IMR-90 (cell line): ENCODE results near the gene RGS14. TPM values are rescaled to one million over a fixed set of nuclear protein-coding genes. Genes with fewer than 3 reads are reported as not detected.

ENCODE experiments used
- ATAC-seq: fragments of 200-7000 bp; cut with Tn5 transposase; 2 replicates; pipeline ENCODE4 v1.9.1; 2020; ENCODE audit warnings: low read depth, mild to moderate bottlenecking, moderate library complexity
- BruUV-seq: library from RNA; stranded (reverse); fragments of 400-500 nt; replicated peaks from 2 replicates; lab custom pipeline; 2021; lab: Mats Ljungman, UMichigan
- CTCF ChIA-PET: fragments of 300-600 bp; formaldehyde crosslinking; extraction: SDS; loops from one replicate; lab custom pipeline; 2021; ENCODE audit warnings: antibody characterized with exemption; lab: Yijun Ruan, JAX
- POLR2A ChIA-PET: fragments of 300-600 bp; sonication (Branson Sonifier 250); formaldehyde crosslinking; loops from one replicate; lab custom pipeline; 2022; ENCODE audit warnings: antibody characterized with exemption; ENCODE audit not compliant: unreplicated experiment; lab: Charles Lee
- DNase-seq: peaks from one replicate; pipeline ENCODE4 v3.0.0; 2013
- H2AFZ ChIP-seq: replicated peaks from 2 replicates; pipeline ENCODE3; 2013; ENCODE audit warnings: low read length, mild to moderate bottlenecking; ENCODE audit not compliant: poor library complexity
- H2AK5ac ChIP-seq: 2 replicates; pipeline ENCODE4 v1.6.1; 2013; ENCODE audit warnings: low read depth, low read length, inconsistent platforms
- H2AK9ac ChIP-seq: replicated peaks from 2 replicates; pipeline ENCODE3; 2013; ENCODE audit warnings: mild to moderate bottlenecking, low read depth, low read length, moderate library complexity; ENCODE audit not compliant: poor library complexity
- H2BK120ac ChIP-seq: 2 replicates; pipeline ENCODE4 v1.6.1; 2013; ENCODE audit warnings: low read depth, low read length, inconsistent platforms
- H2BK15ac ChIP-seq: 3 replicates; pipeline ENCODE4 v1.6.1; 2013; ENCODE audit warnings: low read depth, low read length, inconsistent platforms
- H2BK20ac ChIP-seq: 2 replicates; pipeline ENCODE4 v1.6.1; 2013; ENCODE audit warnings: low read depth, mild to moderate bottlenecking, inconsistent platforms, low read length, moderate library complexity
- H2BK5ac ChIP-seq: 2 replicates; pipeline ENCODE4 v1.6.1; 2013; ENCODE audit warnings: mild to moderate bottlenecking, low read depth, low read length, inconsistent platforms; ENCODE audit not compliant: poor library complexity, severe bottlenecking
- H3K14ac ChIP-seq: replicated peaks from 2 replicates; pipeline ENCODE4 v1.6.1; 2013; ENCODE audit warnings: low read depth, low read length, inconsistent platforms
- H3K18ac ChIP-seq: 2 replicates; pipeline ENCODE4 v1.6.1; 2013; ENCODE audit warnings: low read depth, low read length, control low read depth
- H3K23ac ChIP-seq: 2 replicates; pipeline ENCODE4 v1.6.1; 2013; ENCODE audit warnings: low read depth, low read length, inconsistent platforms
- H3K27ac ChIP-seq: 2 replicates; pipeline ENCODE4 v1.5.1; 2013; ENCODE audit warnings: mild to moderate bottlenecking, control low read depth, low read length; ENCODE audit not compliant: insufficient read depth
- H3K27me3 ChIP-seq: 2 replicates; pipeline ENCODE4 v1.6.1; 2013; ENCODE audit warnings: low read length; ENCODE audit not compliant: control insufficient read depth, insufficient read depth
- H3K36me3 ChIP-seq: 2 replicates; pipeline ENCODE4 v1.6.1; 2013; ENCODE audit warnings: low read length, mixed read lengths; ENCODE audit not compliant: control insufficient read depth, insufficient read depth
- H3K4ac ChIP-seq: 2 replicates; pipeline ENCODE4 v1.6.1; 2013; ENCODE audit warnings: low read depth, low read length, inconsistent platforms
- H3K4me1 ChIP-seq: 2 replicates; pipeline ENCODE4 v1.6.1; 2013; ENCODE audit warnings: low read length, mixed read lengths; ENCODE audit not compliant: control insufficient read depth, insufficient read depth
- H3K4me2 ChIP-seq: 2 replicates; pipeline ENCODE4 v1.6.1; 2013; ENCODE audit warnings: low read depth, mild to moderate bottlenecking, control low read depth, low read length, moderate library complexity
- H3K4me3 ChIP-seq: 2 replicates; pipeline ENCODE4 v1.5.1; 2013; ENCODE audit warnings: low read depth, mild to moderate bottlenecking, control low read depth, low read length, moderate library complexity; ENCODE audit not compliant: insufficient read depth
- H3K56ac ChIP-seq: 2 replicates; pipeline ENCODE4 v1.6.1; 2013; ENCODE audit warnings: low read length, inconsistent platforms; ENCODE audit not compliant: insufficient read depth; ENCODE audit errors: extremely low read depth
- H3K79me1 ChIP-seq, 2 experiments: 2 replicates each; pipeline ENCODE4 v1.6.1; 2013; ENCODE audit warnings: low read length in 2 of 2, inconsistent platforms in 1 of 2, low read depth in 1 of 2
- H3K9ac ChIP-seq: 2 replicates; pipeline ENCODE4 v1.6.1; 2013; ENCODE audit warnings: low read depth, low read length, control low read depth
- H3K9me1 ChIP-seq: 2 replicates; pipeline ENCODE4 v1.6.1; 2013; ENCODE audit warnings: low read length, inconsistent platforms; ENCODE audit not compliant: insufficient read depth
- H3K9me3 ChIP-seq: 2 replicates; pipeline ENCODE4 v1.6.1; 2013; ENCODE audit warnings: low read length; ENCODE audit not compliant: control insufficient read depth, insufficient read depth
- H4K20me1 ChIP-seq: 2 replicates; pipeline ENCODE4 v1.6.1; 2013; ENCODE audit warnings: low read length, inconsistent platforms; ENCODE audit not compliant: insufficient read depth
- H4K5ac ChIP-seq: 2 replicates; pipeline ENCODE4 v1.6.1; 2013; ENCODE audit warnings: mild to moderate bottlenecking, low read depth, low read length, control low read depth
- H4K8ac ChIP-seq, 2 experiments: 2 replicates each; pipeline ENCODE4 v1.6.1; 2013; ENCODE audit warnings: low read depth in 2 of 2, low read length in 2 of 2, control low read depth in 1 of 2, inconsistent platforms in 1 of 2
- H4K91ac ChIP-seq: 2 replicates; pipeline ENCODE4 v1.6.1; 2013; ENCODE audit warnings: low read depth, low read length, inconsistent platforms; ENCODE audit not compliant: insufficient read depth
- BHLHE40 ChIP-seq: fragments of 150-350 bp; IDR thresholded peaks from 2 replicates; pipeline ENCODE4 v1.6.1; 2016; ENCODE audit warnings: mild to moderate bottlenecking, low read depth, low read length
- CEBPB ChIP-seq: IDR thresholded peaks from 2 replicates; pipeline ENCODE4 v1.6.1; 2012; ENCODE audit warnings: low read depth, low read length, improper control_type of control experiment
- CHD1 ChIP-seq: IDR thresholded peaks from 2 replicates; pipeline ENCODE4 v1.6.1; 2012; ENCODE audit warnings: low read depth, low read length, improper control_type of control experiment
- CTCF ChIP-seq: conservative IDR thresholded peaks from 2 replicates; pipeline ENCODE4 v1.5.1; 2012; ENCODE audit warnings: mild to moderate bottlenecking, low read depth, low read length, improper control_type of control experiment
- ELK1 ChIP-seq: fragments of 150-350 bp; IDR thresholded peaks from 2 replicates; pipeline ENCODE4 v1.6.1; 2016; ENCODE audit warnings: low read depth, mild to moderate bottlenecking, low read length, moderate library complexity, borderline replicate concordance
- FOS ChIP-seq: fragments of 150-350 bp; IDR thresholded peaks from 2 replicates; pipeline ENCODE4 v1.6.1; 2016; ENCODE audit warnings: low read depth, low read length
- MAFK ChIP-seq: IDR thresholded peaks from 2 replicates; pipeline ENCODE4 v1.6.1; 2012; ENCODE audit warnings: low read depth, low read length, improper control_type of control experiment
- MAZ ChIP-seq: IDR thresholded peaks from 2 replicates; pipeline ENCODE4 v1.6.1; 2012; ENCODE audit warnings: low read depth, mild to moderate bottlenecking, low read length, improper control_type of control experiment, moderate library complexity, borderline replicate concordance
- MXI1 ChIP-seq: IDR thresholded peaks from 2 replicates; pipeline ENCODE4 v1.6.1; 2012; ENCODE audit warnings: low read depth, mild to moderate bottlenecking, low read length, moderate library complexity, borderline replicate concordance
- NFE2L2 ChIP-seq: fragments of 150-350 bp; IDR thresholded peaks from 2 replicates; pipeline ENCODE4 v1.6.1; 2016; ENCODE audit warnings: low read depth, mild to moderate bottlenecking, low read length
- POLR2A ChIP-seq: IDR thresholded peaks from 2 replicates; pipeline ENCODE4 v1.6.1; 2012; ENCODE audit warnings: mild to moderate bottlenecking, low read depth, low read length
- RAD21 ChIP-seq: IDR thresholded peaks from 2 replicates; pipeline ENCODE4 v1.6.1; 2012; ENCODE audit warnings: low read length, improper control_type of control experiment
- RCOR1 ChIP-seq: IDR thresholded peaks from 2 replicates; pipeline ENCODE4 v1.6.1; 2012; ENCODE audit warnings: mild to moderate bottlenecking, low read length, improper control_type of control experiment; ENCODE audit not compliant: insufficient replicate concordance
- RFX5 ChIP-seq: IDR thresholded peaks from 2 replicates; pipeline ENCODE4 v1.8.0; 2012; ENCODE audit warnings: low read depth, mild to moderate bottlenecking, low read length, moderate library complexity
- SMC3 ChIP-seq: fragments of 150-350 bp; IDR thresholded peaks from 2 replicates; pipeline ENCODE4 v1.6.1; 2016; ENCODE audit warnings: low read depth, mild to moderate bottlenecking, antibody characterized with exemption, low read length, moderate library complexity
- WGBS, 2 experiments: methylation state at CpG; one replicate each; pipeline versions ENCODE4 v1.1.5 to v1.1.7; 2013; ENCODE audit warnings: missing lambda C conversion rate in 2 of 2; ENCODE audit not compliant: insufficient read length in 1 of 2; ENCODE audit errors: extremely low coverage in 2 of 2; 5-methylcytosine and 5-hydroxymethylcytosine counted together
- dilution Hi-C: fragments of 300-500 bp; cut with HindIII; formaldehyde crosslinking; loops from one replicate; pipeline ENCODE4 v1.14.3; 2018; ENCODE audit warnings: low sequenced_read_pairs; ENCODE audit not compliant: unreplicated experiment
- in situ Hi-C: fragments of 300-500 bp; cut with MboI; formaldehyde crosslinking; loops from 3 replicates; pipeline ENCODE4 v1.14.3; 2019; ENCODE audit warnings: low sequenced_read_pairs, inconsistent platforms, mixed read lengths
- intact Hi-C: fragments of 100-400 bp; cut with micrococcal nuclease; formaldehyde crosslinking; loops from 2 replicates; pipeline ENCODE4 v1.10.0; 2022
- polyA plus RNA-seq, 3 experiments: library from polyadenylated mRNA; depleted of rRNA; stranded (reverse); fragments of >200 nt; gene quantifications; 2 replicates each; pipeline ENCODE4 v1.2.3, GENCODE V29; 2012; ENCODE audit warnings: low replicate concordance in 1 of 3
- total RNA-seq: library from RNA; depleted of rRNA; stranded (reverse); fragments of >200 nt; gene quantifications from 2 replicates; pipeline ENCODE4 v1.2.3, GENCODE V29; 2012
- TF ChIP-seq, protein P1 (sequence below): fragments of 150-350 bp; IDR thresholded peaks from 2 replicates; pipeline ENCODE4 v1.6.1; 2017; ENCODE audit warnings: mild to moderate bottlenecking, antibody characterized with exemption, low read length, low read depth

RGS14 gene
- total and polyA plus RNA-seq, 2 of the 4 experiments (the other 2 are of a cell fraction), result 1.1 to 6.5 TPM

- Histone ChIP-seq H3K79me1 (no peaks in the 10 kb centered on the region), H3K9me1 (no peaks in the 10 kb centered on the region), H2BK20ac (no peak overlapping the region), H3K4me1 (no peaks in the 10 kb centered on the region), H3K27me3 (peaks cover 9% of the 10 kb centered on the region), H3K36me3 (no peaks in the 10 kb centered on the region), H3K14ac (no peak overlapping the region), H3K23ac (no peak overlapping the region), H2BK15ac (no peak overlapping the region), H3K56ac (no peak overlapping the region), H4K8ac (no peak overlapping the region), H3K18ac (no peak overlapping the region), H3K4ac (no peak overlapping the region), H2BK5ac (no peak overlapping the region), H2BK120ac (no peak overlapping the region), H4K91ac (no peak overlapping the region), H3K27ac (no peak overlapping the region), H3K9ac (no peak overlapping the region), H2AFZ (no peak overlapping the region), H2AK9ac (no peak overlapping the region), H3K4me3 (no peak overlapping the region), H3K9me3 (no peaks in the 10 kb centered on the region), H4K5ac (no peak overlapping the region), H3K4me2 (no peak overlapping the region), H4K20me1 (no peaks in the 10 kb centered on the region), H2AK5ac (no peak overlapping the region)
- DNase-seq (no peak), ATAC-seq (no peak)
- TF ChIP-seq RFX5, result no peak
- TF ChIP-seq CHD1, result no peak
- no peak for TF ChIP-seq POLR2A
- TF ChIP-seq, protein P1, sequence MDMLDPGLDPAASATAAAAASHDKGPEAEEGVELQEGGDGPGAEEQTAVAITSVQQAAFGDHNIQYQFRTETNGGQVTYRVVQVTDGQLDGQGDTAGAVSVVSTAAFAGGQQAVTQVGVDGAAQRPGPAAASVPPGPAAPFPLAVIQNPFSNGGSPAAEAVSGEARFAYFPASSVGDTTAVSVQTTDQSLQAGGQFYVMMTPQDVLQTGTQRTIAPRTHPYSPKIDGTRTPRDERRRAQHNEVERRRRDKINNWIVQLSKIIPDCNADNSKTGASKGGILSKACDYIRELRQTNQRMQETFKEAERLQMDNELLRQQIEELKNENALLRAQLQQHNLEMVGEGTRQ, result no peak
- TF ChIP-seq CTCF, result no peak
- TF ChIP-seq CEBPB, result no peak
- no peak for TF ChIP-seq MXI1
- no peak for TF ChIP-seq MAFK
- no peak for TF ChIP-seq RCOR1
- TF ChIP-seq ELK1, result no peak
- no peak for TF ChIP-seq NFE2L2
- no peak for TF ChIP-seq SMC3
- TF ChIP-seq FOS, result no peak
- no peak for TF ChIP-seq BHLHE40
- TF ChIP-seq MAZ, result no peak
- TF ChIP-seq RAD21, result no peak
- in situ Hi-C loops, result no loop called here
- BruUV-seq, result no TSS peak
- intact Hi-C loops, result no loop called here
- POLR2A ChIA-PET, result no interaction called here
- WGBS, 2 experiments, result no CpG with 5 or more reads among the region's 3 CpGs
- CTCF ChIA-PET, result interaction anchor here (2.8 kb wide), 1 partner anchor 11 kb away, joined by 15 read pairs; no protein-coding TSS in a partner anchor
- dilution Hi-C loops, result no loop called here
These were observed 56.8 kb downstream of the RGS14 start for GRCh38 chr5:177414481-177414880.
